CD8-positive, alpha-beta memory T cell (primary cell): ENCODE results near the gene EFNA2. TPM values are rescaled to one million over a fixed set of nuclear protein-coding genes. Genes with fewer than 3 reads are reported as not detected.

Experiments used
- CTCF ChIA-PET: fragments of 350-600 bp; sonication (Branson Sonifier 250); formaldehyde crosslinking; loops from one replicate; lab custom pipeline; 2021; ENCODE audit warnings: antibody characterized with exemption; lab: Charles Lee
- POLR2A ChIA-PET: fragments of 350-600 bp; sonication (Branson Sonifier 250); formaldehyde crosslinking; loops from one replicate; lab custom pipeline; 2021; ENCODE audit warnings: antibody characterized with exemption; lab: Charles Lee
- DNase-seq, 5 donors: peaks; one replicate each; pipeline versions ENCODE4 v3.0.0 to v3.0.0-alpha.2; 2020 to 2022; ENCODE audit warnings: mixed read lengths in 1 of 5
- H3K27ac ChIP-seq: one replicate; pipeline ENCODE4 v1.7.0; 2013; ENCODE audit warnings: low read depth, mild to moderate bottlenecking, low read length, moderate library complexity
- H3K27me3 ChIP-seq: 2 replicates; pipeline ENCODE4 v1.7.0; 2013; ENCODE audit warnings: low read length, mild to moderate bottlenecking; ENCODE audit not compliant: insufficient read depth, poor library complexity, severe bottlenecking
- H3K36me3 ChIP-seq: 2 replicates; pipeline ENCODE4 v1.7.0; 2013; ENCODE audit warnings: mild to moderate bottlenecking, low read length, moderate library complexity; ENCODE audit not compliant: insufficient read depth
- H3K4me1 ChIP-seq: 2 replicates; pipeline ENCODE4 v1.7.0; 2013; ENCODE audit warnings: mild to moderate bottlenecking, low read length, moderate library complexity; ENCODE audit not compliant: insufficient read depth
- H3K4me3 ChIP-seq: 2 replicates; pipeline ENCODE4 v1.7.0; 2013; ENCODE audit warnings: mild to moderate bottlenecking, low read length
- H3K9me3 ChIP-seq: 2 replicates; pipeline ENCODE4 v1.7.0; 2013; ENCODE audit warnings: mild to moderate bottlenecking, low read length
- H3K27ac Mint-ChIP-seq, 8 donors: one replicate each; pipeline ENCODE4 v1.8.0; 2020 to 2021; ENCODE audit warnings: mixed read lengths in 8 of 8, mild to moderate bottlenecking in 6 of 8, inconsistent platforms in 3 of 8, moderate library complexity in 3 of 8
- H3K27me3 Mint-ChIP-seq, 2 donors: one replicate each; pipeline ENCODE4 v1.8.0; 2020 to 2021; ENCODE audit warnings: mixed read lengths in 2 of 2, mild to moderate bottlenecking in 1 of 2, moderate library complexity in 1 of 2
- H3K36me3 Mint-ChIP-seq, 3 donors: one replicate each; pipeline ENCODE4 v1.8.0; 2020 to 2021; ENCODE audit warnings: mixed read lengths in 3 of 3, inconsistent platforms in 1 of 3, mild to moderate bottlenecking in 1 of 3
- H3K4me1 Mint-ChIP-seq, 3 donors: one replicate each; pipeline ENCODE4 v1.8.0; 2020 to 2021; ENCODE audit warnings: mixed read lengths in 3 of 3, inconsistent platforms in 1 of 3, mild to moderate bottlenecking in 1 of 3
- H3K4me3 Mint-ChIP-seq, 7 donors: one replicate each; pipeline ENCODE4 v1.8.0; 2020 to 2021; ENCODE audit warnings: mixed read lengths in 7 of 7, mild to moderate bottlenecking in 6 of 7, moderate library complexity in 4 of 7, inconsistent platforms in 2 of 7
- H3K9me3 Mint-ChIP-seq, 5 donors: one replicate each; pipeline ENCODE4 v1.8.0; 2020 to 2022; ENCODE audit warnings: mixed read lengths in 5 of 5, mild to moderate bottlenecking in 3 of 5, moderate library complexity in 2 of 5, inconsistent platforms in 1 of 5
- polyA plus RNA-seq: library from polyadenylated mRNA; unstranded; fragments of 300-500 nt; fragmentation: Illumina TruSeq; gene quantifications from one replicate; pipeline ENCODE4 v1.2.3, GENCODE V29; 2021
- total RNA-seq, 2 experiments: library from RNA; stranded (reverse); gene quantifications; one replicate each; pipeline ENCODE4 v1.2.3, GENCODE V29; 2021

Gene EFNA2
- total and polyA plus RNA-seq, 3 experiments from 2014 or later: not detected

DNA sequence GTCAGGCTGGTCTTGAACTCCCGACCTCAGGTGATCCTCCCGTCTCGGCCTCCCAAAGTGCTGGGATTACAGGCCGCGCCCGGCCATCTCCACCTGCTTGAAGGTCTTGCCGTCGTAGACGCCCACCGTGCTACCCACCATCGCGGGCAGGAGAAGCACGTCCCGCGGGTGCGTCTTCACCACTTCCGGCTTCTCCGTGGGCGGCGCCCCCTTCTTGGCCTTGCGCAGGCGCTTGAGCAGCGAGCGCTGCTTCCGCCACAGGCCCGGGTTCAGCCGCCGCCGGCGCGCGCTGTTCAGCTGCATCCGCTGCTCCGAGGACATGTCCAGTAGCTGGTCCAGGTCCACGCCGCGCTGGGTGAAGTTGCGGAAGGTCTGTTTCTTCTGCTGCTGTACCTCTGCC lies 21.6 kb downstream of the EFNA2 start:
- no peaks in the 10 kb centered on the region for H3K36me3 ChIP-seq
- H3K4me1 ChIP-seq: no peaks in the 10 kb centered on the region
- POLR2A ChIA-PET: no interaction called here
- H3K4me1 Mint-ChIP-seq: no peaks in the 10 kb centered on the region
- no peaks in the 10 kb centered on the region for H3K27me3 Mint-ChIP-seq
- CTCF ChIA-PET: interaction anchor here (0.7 kb wide), 1 partner anchor 50 kb away, joined by 3 read pairs; no protein-coding TSS in a partner anchor
- H3K27me3 ChIP-seq: no peaks in the 10 kb centered on the region
- peak overlapping the region in 2 of 7 donors; percentile 32 to 44 for H3K4me3 Mint-ChIP-seq
- H3K36me3 Mint-ChIP-seq: no peaks in the 10 kb centered on the region
- H3K27ac ChIP-seq: peak overlapping the region; percentile 47
- H3K9me3 Mint-ChIP-seq: no peaks in the 10 kb centered on the region
- H3K4me3 ChIP-seq: no peak overlapping the region
- DNase-seq: no peak
- no peaks in the 10 kb centered on the region for H3K9me3 ChIP-seq
- H3K27ac Mint-ChIP-seq: no peak overlapping the region

DNA sequence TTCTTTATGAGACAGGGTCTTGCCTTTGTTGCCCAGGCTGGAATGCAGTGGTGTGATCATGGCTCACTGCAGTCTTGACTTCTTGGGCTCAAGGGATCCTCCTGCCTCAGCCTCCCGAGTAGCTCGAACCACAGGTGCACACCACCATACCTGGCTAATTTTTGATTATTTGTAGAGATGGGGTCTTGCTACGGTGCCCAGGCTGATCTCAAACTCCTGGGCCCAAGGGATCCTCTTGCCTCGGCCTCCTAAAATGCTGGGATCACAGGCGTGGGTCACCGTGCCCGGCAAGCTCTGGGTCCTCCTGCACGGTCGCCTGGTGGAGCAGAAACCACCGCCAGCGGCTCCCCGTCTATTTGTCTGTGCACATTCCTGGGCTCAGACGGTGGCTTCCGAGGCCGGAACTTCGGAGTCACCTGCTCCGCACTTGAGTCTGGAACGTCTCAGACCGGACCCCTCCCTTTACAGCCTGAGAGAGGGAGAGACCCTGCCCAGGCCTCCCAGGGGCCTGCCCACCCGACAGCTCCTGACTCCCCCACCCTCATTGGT lies 22.2 kb downstream of the EFNA2 start:
- DNase-seq: no peak
- Histone ChIP-seq H3K27ac (peak overlapping the region; percentile 47), H3K4me1 (no peaks in the 10 kb centered on the region), H3K27me3 (no peaks in the 10 kb centered on the region), H3K4me3 (no peak overlapping the region), H3K9me3 (no peaks in the 10 kb centered on the region), H3K36me3 (no peaks in the 10 kb centered on the region)
- Mint-ChIP-seq H3K4me1 (no peaks in the 10 kb centered on the region), H3K27ac (no peak overlapping the region), H3K4me3 (peak overlapping the region in 1 of 7 donors; percentile 32), H3K36me3 (no peaks in the 10 kb centered on the region), H3K27me3 (no peaks in the 10 kb centered on the region), H3K9me3 (no peaks in the 10 kb centered on the region)
- POLR2A ChIA-PET: no interaction called here
- CTCF ChIA-PET: interaction anchor here (0.7 kb wide), 1 partner anchor 50 kb away, joined by 3 read pairs; no protein-coding TSS in a partner anchor

DNA sequence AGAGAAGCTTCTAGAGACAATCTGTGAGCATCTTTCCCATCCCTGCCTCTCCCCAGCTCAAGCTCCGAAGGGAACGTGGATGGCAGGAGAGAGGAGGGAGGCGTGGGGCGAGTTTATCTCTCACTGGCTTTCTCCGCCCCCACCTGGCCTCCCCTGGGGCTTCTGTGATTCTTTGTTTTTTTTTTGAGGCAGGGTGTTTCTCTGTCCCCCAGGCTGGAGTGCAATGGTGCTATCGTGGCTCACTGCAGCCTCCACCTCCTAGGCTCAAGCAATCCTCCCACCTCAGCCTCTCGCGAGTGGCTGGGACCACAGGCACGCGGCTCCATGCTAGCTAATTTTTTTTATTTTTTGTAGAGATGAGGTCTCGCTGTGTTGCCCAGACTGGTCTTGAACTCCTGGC lies 23.0 kb downstream of the EFNA2 start:
- Mint-ChIP-seq H3K9me3 (no peaks in the 10 kb centered on the region), H3K4me3 (no peak overlapping the region), H3K36me3 (no peaks in the 10 kb centered on the region), H3K27ac (no peak overlapping the region), H3K4me1 (no peaks in the 10 kb centered on the region), H3K27me3 (no peaks in the 10 kb centered on the region)
- no peaks in the 10 kb centered on the region for H3K9me3 ChIP-seq
- H3K27ac ChIP-seq: no peak overlapping the region
- H3K4me3 ChIP-seq: no peak overlapping the region
- ChIA-PET POLR2A (no interaction called here), CTCF (no interaction called here)
- no peak for DNase-seq
- no peaks in the 10 kb centered on the region for H3K36me3 ChIP-seq
- no peaks in the 10 kb centered on the region for H3K27me3 ChIP-seq
- H3K4me1 ChIP-seq: no peaks in the 10 kb centered on the region

DNA sequence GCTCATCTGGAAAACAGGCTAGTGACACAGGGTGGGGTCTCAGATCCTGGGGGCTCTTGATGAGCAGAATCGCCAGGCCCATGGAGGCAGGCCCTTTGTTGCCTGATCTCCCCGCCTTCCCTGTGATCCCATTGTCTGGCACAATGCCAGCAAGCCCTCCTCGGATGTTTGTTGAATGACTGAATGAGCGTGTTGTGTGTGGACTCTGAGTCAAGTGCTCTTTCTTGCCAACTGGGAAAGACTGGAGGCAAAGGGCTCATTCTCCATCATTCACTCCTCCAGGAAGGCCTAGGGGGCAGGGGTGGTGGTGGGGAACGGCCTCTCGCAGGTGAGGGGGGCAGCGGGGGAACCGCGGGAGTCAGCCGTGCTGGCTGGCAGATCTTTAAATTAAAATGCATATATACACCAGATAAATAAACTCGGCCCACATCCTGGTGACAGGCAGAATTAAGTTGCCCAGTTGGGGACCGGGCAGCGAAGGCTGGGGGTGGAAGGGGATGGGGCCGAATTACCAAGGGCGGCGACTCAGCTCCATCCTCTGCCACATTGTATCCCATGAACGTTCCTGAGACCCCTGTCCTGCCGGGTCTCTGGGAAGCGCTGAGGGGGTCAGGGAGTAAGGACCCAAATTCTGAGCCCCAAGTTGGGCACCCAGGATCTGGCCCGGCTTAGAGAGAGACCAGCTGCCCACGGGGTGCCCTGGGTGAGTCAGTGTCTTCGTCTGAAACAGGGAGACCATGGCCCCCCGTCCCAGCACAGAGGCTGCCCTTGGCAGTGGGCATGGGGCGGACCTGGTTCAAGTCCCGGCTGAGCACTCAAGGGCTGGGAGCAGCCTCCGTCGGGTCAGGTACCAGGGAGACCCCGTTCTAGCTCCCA lies 24.5 kb downstream of the EFNA2 start:
- ChIA-PET POLR2A (no interaction called here), CTCF (interaction anchor here (0.7 kb wide), 1 partner anchor 366 kb away, joined by 4 read pairs; no protein-coding TSS in a partner anchor)
- Mint-ChIP-seq H3K27ac (no peak overlapping the region), H3K9me3 (no peaks in the 10 kb centered on the region), H3K4me1 (no peaks in the 10 kb centered on the region), H3K36me3 (no peaks in the 10 kb centered on the region), H3K27me3 (peaks cover 0 to 5% of the 10 kb centered on the region in 2 donors), H3K4me3 (no peak overlapping the region)
- no peaks in the 10 kb centered on the region for H3K27me3 ChIP-seq
- no peak for DNase-seq
- H3K27ac ChIP-seq: no peak overlapping the region
- H3K9me3 ChIP-seq: no peaks in the 10 kb centered on the region
- H3K4me1 ChIP-seq: no peaks in the 10 kb centered on the region
- H3K4me3 ChIP-seq: no peak overlapping the region
- no peaks in the 10 kb centered on the region for H3K36me3 ChIP-seq

DNA sequence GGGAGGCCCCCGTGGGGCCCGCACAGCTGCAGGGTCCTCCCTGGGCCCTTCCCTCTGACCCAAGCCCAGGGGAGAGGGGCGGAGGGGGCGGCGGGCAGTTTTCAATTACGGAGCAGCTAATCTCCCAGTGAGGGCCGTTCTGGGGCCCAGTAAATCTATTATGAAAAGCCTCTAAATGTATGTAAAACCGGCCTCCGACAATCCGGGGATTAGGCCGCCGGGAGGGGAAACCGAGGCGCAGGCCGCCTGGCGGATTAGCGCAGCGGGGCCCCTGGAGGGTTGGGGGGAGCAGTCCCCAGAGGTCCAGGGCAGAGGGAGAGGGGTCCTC lies 25.1 kb downstream of the EFNA2 start:
- no peaks in the 10 kb centered on the region for H3K9me3 ChIP-seq
- ChIA-PET CTCF (interaction anchor here (0.7 kb wide), 1 partner anchor 365 kb away, joined by 4 read pairs; no protein-coding TSS in a partner anchor), POLR2A (no interaction called here)
- Mint-ChIP-seq H3K36me3 (no peaks in the 10 kb centered on the region), H3K4me3 (no peak overlapping the region), H3K9me3 (no peaks in the 10 kb centered on the region), H3K27me3 (peaks cover 0 to 5% of the 10 kb centered on the region in 2 donors), H3K4me1 (no peaks in the 10 kb centered on the region), H3K27ac (no peak overlapping the region)
- H3K27me3 ChIP-seq: no peaks in the 10 kb centered on the region
- H3K27ac ChIP-seq: no peak overlapping the region
- no peaks in the 10 kb centered on the region for H3K36me3 ChIP-seq
- H3K4me3 ChIP-seq: no peak overlapping the region
- DNase-seq: no peak
- H3K4me1 ChIP-seq: no peaks in the 10 kb centered on the region

DNA sequence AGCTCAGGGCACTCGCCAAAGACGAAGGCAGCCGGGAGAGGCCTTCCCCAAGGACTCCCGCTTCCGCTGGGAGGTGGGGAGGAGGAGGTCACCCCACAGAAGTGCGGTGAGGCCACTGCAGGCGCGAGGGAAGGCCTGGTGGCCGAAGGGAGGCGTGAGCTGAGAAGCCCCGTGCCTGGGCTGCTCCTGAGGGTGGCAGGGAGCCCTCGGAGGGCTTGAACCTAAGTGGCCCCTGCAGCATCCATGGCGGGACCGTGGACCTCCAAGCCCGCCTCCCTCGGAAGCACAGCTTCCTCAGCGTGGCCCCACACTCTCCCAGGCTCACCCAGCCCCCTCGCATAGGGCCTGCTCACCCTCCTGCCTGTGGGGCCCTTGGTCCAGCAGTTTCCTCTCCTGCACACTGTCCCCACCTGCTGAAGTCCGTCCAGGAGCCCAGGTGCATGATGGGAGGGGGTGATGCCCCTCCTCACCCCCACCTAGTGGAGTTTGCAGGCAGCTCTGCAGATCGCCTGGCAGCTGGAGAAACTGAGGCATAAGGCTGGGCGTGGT lies 25.9 kb downstream of the EFNA2 start:
- Histone ChIP-seq H3K4me3 (no peak overlapping the region), H3K27me3 (peaks cover 6% of the 10 kb centered on the region), H3K9me3 (no peaks in the 10 kb centered on the region), H3K36me3 (no peaks in the 10 kb centered on the region), H3K4me1 (peaks cover 4% of the 10 kb centered on the region), H3K27ac (no peak overlapping the region)
- no peak for DNase-seq
- no peak overlapping the region for H3K27ac Mint-ChIP-seq
- ChIA-PET CTCF (no interaction called here), POLR2A (no interaction called here)
- no peaks in the 10 kb centered on the region for H3K36me3 Mint-ChIP-seq
- peaks cover 1 to 5% of the 10 kb centered on the region in 2 donors for H3K27me3 Mint-ChIP-seq
- no peak overlapping the region for H3K4me3 Mint-ChIP-seq
- H3K4me1 Mint-ChIP-seq: no peaks in the 10 kb centered on the region
- H3K9me3 Mint-ChIP-seq: no peaks in the 10 kb centered on the region

DNA sequence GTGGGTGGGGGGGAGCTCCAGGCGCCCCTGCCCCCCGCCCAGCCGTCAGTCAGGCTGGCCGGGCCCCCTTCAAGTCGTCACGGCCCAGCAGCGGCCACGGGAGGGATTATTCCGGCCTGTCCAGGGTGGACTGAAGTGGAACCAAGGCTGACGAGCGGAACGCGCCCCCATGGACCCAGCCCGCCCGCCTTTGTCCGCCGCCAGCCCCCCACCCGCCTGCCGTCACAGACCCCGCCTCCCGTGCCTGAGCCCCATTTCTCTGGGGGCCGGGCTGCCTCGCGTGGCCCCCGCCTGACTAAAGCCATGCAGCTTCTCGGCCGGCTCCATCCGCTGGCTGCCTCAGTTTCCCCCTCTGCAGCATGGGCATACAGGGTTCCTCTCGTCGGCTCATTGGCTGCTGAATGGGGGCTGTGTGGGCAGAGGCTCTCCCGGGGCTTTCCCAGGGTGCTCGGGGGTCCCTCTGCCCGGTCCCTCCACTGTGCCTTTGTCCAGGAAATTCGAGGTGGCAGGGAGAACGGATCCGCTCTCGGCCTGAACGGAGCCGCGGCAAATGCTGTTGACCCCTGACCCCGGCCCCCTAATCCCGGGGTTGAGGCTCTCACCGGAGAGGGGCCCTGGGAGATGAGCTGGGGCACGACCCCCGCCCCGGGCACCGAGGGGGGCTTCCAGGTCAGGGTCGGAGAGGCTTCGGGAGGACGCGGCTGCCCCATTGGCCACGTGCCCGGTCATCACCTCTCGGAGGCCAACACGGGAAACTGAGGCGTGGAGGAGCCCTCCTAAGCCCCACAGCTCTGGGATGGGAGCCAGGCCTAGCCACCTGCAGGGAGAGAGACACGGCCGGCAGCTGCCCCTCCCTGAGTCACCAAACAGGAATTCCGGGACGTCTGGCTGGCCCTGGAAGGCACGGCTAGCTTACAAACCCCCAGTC lies 27.4 kb downstream of the EFNA2 start:
- H3K4me3 Mint-ChIP-seq: no peak overlapping the region
- POLR2A ChIA-PET: no interaction called here
- peaks cover 4% of the 10 kb centered on the region for H3K4me1 ChIP-seq
- no peaks in the 10 kb centered on the region for H3K9me3 ChIP-seq
- CTCF ChIA-PET: interaction anchor here (0.6 kb wide), 1 partner anchor 337 kb away, joined by 3 read pairs; no protein-coding TSS in a partner anchor
- no peak overlapping the region for H3K27ac ChIP-seq
- H3K4me3 ChIP-seq: no peak overlapping the region
- no peaks in the 10 kb centered on the region for H3K4me1 Mint-ChIP-seq
- no peaks in the 10 kb centered on the region for H3K36me3 Mint-ChIP-seq
- no peak overlapping the region for H3K27ac Mint-ChIP-seq
- no peaks in the 10 kb centered on the region for H3K9me3 Mint-ChIP-seq
- H3K36me3 ChIP-seq: no peaks in the 10 kb centered on the region
- DNase-seq: no peak
- peaks cover 10 to 17% of the 10 kb centered on the region in 2 donors for H3K27me3 Mint-ChIP-seq
- H3K27me3 ChIP-seq: peaks cover 7% of the 10 kb centered on the region
